NT2/D1 (cell line): ENCODE results near the gene PRDX5.
"Not testable (repeated sequence)": the region's sequence is repeated elsewhere in the genome, so short reads cannot be mapped to it uniquely, and the experiment has no call there.

Experiments
- DNase-seq: peaks from one replicate; pipeline ENCODE4 v3.0.0-alpha.2; 2011; ENCODE audit warnings: low read depth, low spot score
- H3K27me3 ChIP-seq: 2 replicates; pipeline ENCODE4 v1.6.0; 2011; ENCODE audit warnings: mild to moderate bottlenecking; ENCODE audit not compliant: insufficient read length, insufficient read depth
- H3K36me3 ChIP-seq: 2 replicates; pipeline ENCODE4 v1.6.1; 2011; ENCODE audit warnings: mild to moderate bottlenecking, low read length, mixed read lengths; ENCODE audit not compliant: insufficient read depth, insufficient read length
- H3K4me1 ChIP-seq: 2 replicates; pipeline ENCODE4 v1.5.1; 2011; ENCODE audit not compliant: insufficient read depth, insufficient read length
- H3K4me3 ChIP-seq: 2 replicates; pipeline ENCODE4 v1.5.1; 2011; ENCODE audit warnings: low read depth; ENCODE audit not compliant: insufficient read length
- H3K9ac ChIP-seq: 2 replicates; pipeline ENCODE4 v1.6.0; 2011; ENCODE audit warnings: low read depth; ENCODE audit not compliant: insufficient read length
- H3K9me3 ChIP-seq: 2 replicates; pipeline ENCODE4 v1.5.1; 2011; ENCODE audit warnings: mild to moderate bottlenecking, low read length; ENCODE audit not compliant: insufficient read depth
- SUZ12 ChIP-seq: IDR thresholded peaks from 2 replicates; pipeline ENCODE4 v1.6.1; 2011; ENCODE audit not compliant: insufficient read length, insufficient read depth; ENCODE audit errors: extremely low read depth
- YY1 ChIP-seq: IDR thresholded peaks from 2 replicates; pipeline ENCODE4 v1.6.1; 2011; ENCODE audit not compliant: insufficient read length, insufficient read depth
- ZNF274 ChIP-seq: IDR thresholded peaks from 2 replicates; pipeline ENCODE4 v1.6.1; 2011; ENCODE audit warnings: mild to moderate bottlenecking, low read depth, low read length

Gene PRDX5

DNA sequence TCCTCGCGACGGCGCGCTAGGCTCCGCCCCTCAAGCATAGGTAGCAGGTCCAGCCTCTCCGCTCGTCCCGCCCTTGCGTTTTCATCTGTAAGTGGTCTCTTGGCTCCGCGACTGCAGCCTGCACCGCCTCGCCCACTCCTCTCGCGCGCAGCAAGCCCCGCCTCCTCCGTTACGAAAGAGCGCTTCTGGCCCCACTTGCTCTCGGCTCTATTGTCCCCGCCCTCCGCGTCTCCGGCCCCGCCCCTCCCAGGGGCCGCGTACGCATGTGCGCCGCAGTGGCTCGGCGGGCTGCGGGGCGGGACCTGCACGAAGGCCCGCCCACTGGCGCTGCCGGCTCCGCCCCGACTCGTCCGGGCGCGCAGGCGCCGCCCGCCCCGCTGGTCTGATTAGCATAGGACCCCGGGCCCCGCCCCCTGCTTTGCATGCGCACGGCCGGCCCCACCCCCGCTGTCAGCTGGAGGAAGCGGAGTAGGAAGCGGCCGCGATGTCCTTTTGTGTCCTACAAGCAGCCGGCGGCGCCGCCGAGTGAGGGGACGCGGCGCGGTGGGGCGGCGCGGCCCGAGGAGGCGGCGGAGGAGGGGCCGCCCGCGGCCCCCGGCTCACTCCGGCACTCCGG, 12.7 kb upstream of the PRDX5 start, which contains the start of gene ESRRA:
TSS of gene ESRRA (plus strand) at position 450 of the 616 bp plus-strand sequence. CDS start 1,656 bp downstream, outside the sequence.
- peak; percentile 98 for DNase-seq
- Histone ChIP-seq H3K9me3 (no peaks in the 10 kb centered on the region), H3K9ac (peak within 1 kb of the TSS; percentile 97), H3K4me1 (peaks cover 22% of the 10 kb centered on the region), H3K36me3 (peaks cover 10% of the 10 kb centered on the region), H3K4me3 (peak within 1 kb of the TSS; percentile 82), H3K27me3 (peaks cover 15% of the 10 kb centered on the region)
- no peak for TF ChIP-seq ZNF274
- no peak for TF ChIP-seq YY1
- no peak for TF ChIP-seq SUZ12

DNA sequence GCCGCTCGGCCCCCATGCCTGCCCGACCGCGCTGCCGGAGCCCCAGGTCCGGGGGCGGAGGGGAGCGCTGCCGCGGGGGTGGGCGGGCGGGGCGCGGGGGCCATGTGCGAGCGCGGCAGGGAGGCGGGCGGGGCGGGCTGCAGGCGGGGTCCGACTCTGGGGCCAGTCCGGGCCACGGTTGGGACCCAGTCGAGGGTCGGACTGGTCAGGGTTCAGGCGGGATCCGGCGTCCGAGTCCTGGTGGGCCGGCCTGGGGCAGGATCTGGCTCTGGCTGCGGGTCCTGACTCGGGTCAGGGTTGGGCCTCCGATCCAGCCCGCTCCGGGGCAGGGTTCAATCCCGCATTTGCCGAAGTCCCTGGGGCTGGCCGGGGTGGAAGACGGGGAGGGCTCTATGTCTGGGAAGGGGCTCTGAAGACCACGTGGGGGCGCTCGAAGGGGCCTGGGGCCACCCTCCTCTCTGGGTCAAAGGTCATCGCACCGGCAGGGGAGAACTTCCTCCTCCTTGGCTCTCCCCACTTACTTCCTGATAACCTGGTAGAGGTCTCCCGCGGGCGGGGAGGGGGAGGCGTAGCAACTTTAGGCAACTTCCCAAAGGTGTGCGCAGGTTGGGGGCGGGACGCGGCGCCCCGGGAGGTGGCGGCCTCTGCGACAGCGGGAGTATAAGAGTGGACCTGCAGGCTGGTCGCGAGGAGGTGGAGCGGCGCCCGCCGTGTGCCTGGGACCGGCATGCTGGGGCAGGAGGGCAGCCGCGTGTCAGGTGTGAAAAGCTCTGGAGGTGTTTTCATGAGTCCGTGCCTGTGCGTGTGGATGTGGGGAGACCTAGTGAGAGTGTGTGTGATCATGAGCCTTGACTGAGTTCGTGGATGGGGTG, 12.0 kb upstream of the PRDX5 start:
- DNase-seq: peak; percentile 58
- Histone ChIP-seq H3K4me1 (peaks cover 15% of the 10 kb centered on the region), H3K36me3 (peaks cover 13% of the 10 kb centered on the region), H3K9ac (peak overlapping the region; percentile 97), H3K27me3 (peaks cover 8% of the 10 kb centered on the region), H3K9me3 (no peaks in the 10 kb centered on the region), H3K4me3 (peak overlapping the region; percentile 82)
- TF ChIP-seq YY1 (no peak), SUZ12 (no peak), ZNF274 (no peak)

DNA sequence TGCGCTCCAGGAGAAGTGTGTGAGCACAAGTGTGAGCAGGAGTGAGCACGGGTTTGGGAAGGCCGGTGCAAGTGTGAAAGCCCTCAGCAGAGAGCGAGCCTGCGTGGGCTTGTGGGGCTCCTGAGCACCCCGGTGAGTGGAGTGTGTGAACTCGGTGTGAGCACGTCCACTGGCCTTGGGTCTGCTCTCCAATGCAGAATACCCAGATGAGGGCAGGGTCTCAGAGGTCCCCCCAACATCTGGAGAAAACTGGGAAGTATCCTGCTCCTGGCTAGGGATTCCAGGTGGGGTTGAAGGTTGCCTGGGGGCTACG, 11.4 kb upstream of the PRDX5 start:
- Histone ChIP-seq H3K4me3 (peak overlapping the region; percentile 82), H3K9me3 (no peaks in the 10 kb centered on the region), H3K27me3 (peaks cover 5% of the 10 kb centered on the region), H3K4me1 (peaks cover 15% of the 10 kb centered on the region), H3K36me3 (peaks cover 18% of the 10 kb centered on the region), H3K9ac (peak overlapping the region; percentile 97)
- TF ChIP-seq ZNF274: no peak
- TF ChIP-seq SUZ12: no peak
- TF ChIP-seq YY1: no peak
- DNase-seq: no peak

DNA sequence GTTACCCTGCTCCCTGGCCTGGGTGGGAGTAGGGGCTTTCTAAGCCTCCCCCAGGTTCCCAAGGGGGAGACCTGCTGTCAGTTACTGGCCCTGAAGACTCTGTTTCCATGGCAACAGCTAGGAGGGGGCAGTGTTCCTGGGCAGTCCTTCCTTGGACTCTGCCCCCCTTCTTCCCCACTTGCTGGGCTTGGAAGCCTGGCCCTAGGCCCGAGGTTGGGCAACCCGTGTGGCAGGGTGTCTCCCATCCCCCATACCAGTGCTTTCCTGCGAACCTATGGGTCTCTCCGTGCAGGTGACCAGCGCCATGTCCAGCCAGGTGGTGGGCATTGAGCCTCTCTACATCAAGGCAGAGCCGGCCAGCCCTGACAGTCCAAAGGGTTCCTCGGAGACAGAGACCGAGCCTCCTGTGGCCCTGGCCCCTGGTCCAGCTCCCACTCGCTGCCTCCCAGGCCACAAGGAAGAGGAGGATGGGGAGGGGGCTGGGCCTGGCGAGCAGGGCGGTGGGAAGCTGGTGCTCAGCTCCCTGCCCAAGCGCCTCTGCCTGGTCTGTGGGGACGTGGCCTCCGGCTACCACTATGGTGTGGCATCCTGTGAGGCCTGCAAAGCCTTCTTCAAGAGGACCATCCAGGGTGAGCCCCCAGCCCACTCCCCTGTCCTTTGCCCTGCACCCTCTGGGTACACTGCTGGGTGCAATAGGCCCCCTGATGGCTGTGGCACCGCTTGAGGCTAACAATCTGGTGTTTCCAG, 10.9 kb upstream of the PRDX5 start:
- no peak for DNase-seq
- H3K4me1 ChIP-seq: peaks cover 15% of the 10 kb centered on the region
- no peaks in the 10 kb centered on the region for H3K9me3 ChIP-seq
- H3K9ac ChIP-seq: peak overlapping the region; percentile 97
- peak overlapping the region; percentile 82 for H3K4me3 ChIP-seq
- TF ChIP-seq ZNF274: no peak
- TF ChIP-seq YY1: no peak
- H3K27me3 ChIP-seq: peaks cover under 1% of the 10 kb centered on the region
- peaks cover 18% of the 10 kb centered on the region for H3K36me3 ChIP-seq

DNA sequence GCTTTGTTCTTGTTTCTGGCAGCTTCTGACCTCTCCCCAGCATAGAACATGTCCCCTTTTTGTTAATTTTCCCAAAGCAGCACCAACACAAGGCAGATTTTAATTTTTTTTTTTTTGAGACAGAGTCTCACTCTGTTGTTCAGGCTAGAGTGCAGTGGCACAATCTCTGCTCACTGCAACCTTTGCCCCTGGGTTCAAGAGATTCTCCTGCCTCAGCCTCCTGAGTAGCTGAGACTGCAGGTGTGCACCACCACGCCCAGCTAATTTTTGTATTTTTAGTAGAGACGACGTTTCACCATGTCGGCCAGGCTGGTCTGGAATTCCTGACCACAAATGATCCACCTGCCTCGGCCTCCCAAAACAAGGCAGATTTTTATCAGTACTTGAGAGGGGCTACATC, 10.1 kb upstream of the PRDX5 start:
- not testable (repeated sequence) for H3K4me3 ChIP-seq, DNase-seq, H3K9me3 ChIP-seq, H3K27me3 ChIP-seq, H3K9ac ChIP-seq
- H3K36me3 ChIP-seq: peaks cover 21% of the 10 kb centered on the region
- H3K4me1 ChIP-seq: peaks cover 15% of the 10 kb centered on the region

DNA sequence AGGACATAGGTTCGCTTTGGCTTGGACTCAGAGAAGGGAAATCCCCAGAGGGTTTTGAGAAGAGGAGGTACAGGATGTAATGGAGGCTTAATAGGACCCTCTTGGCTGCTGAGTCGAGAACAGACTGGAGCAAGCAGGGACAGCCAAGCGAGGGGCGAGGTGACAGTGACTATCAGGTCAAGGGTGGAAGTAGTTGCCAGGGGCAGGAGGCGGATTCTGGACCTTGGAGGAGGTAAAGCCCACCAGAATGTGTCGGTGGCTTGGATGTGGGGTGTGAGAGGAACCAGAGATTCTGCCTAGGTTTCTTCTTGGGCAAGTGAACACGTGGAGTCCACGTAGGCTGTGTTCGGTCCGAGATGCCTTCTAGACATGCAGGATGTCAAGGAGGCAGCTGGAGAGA, 5.0 kb upstream of the PRDX5 start:
- TF ChIP-seq YY1 (no peak), SUZ12 (no peak), ZNF274 (no peak)
- Histone ChIP-seq H3K4me3 (no peak overlapping the region), H3K9me3 (no peaks in the 10 kb centered on the region), H3K9ac (no peak overlapping the region), H3K36me3 (peaks cover 52% of the 10 kb centered on the region), H3K27me3 (no peaks in the 10 kb centered on the region), H3K4me1 (peaks cover 6% of the 10 kb centered on the region)
- DNase-seq: no peak

DNA sequence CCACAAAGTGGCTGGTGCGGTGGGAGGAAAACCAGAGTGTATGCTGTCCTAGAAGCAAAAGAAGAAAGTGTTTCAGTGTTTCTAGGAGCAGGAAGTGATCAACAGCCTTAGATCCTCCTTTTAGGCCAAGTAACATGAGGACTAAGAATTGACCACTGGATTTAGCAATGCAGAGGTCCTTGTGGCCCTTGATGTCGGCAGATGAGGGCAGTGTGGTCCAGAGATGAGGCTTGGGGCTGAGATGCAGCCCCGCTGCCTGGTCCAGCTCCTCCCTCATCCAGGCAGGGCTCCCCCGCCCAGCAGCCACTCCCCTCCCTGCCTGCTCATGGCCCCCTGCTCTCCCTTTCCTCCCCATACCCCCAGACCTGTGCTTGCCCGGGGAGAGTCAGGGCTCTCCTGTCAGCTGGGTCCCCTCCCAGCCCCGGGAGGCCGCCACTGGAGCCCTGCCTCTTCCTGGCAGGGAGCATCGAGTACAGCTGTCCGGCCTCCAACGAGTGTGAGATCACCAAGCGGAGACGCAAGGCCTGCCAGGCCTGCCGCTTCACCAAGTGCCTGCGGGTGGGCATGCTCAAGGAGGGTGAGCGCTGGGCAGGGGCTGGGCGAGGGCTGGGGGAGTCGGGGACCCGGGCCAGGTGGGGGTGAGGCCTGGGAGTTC, 4.3 kb upstream of the PRDX5 start:
- Histone ChIP-seq H3K27me3 (no peaks in the 10 kb centered on the region), H3K9ac (no peak overlapping the region), H3K36me3 (peaks cover 51% of the 10 kb centered on the region), H3K4me3 (no peak overlapping the region), H3K4me1 (peaks cover 6% of the 10 kb centered on the region), H3K9me3 (no peaks in the 10 kb centered on the region)
- DNase-seq: no peak
- TF ChIP-seq SUZ12: no peak
- no peak for TF ChIP-seq ZNF274
- no peak for TF ChIP-seq YY1
